ENCODE measurements around the gene COPZ1.

- TF ChIP-seq EZH2 (IDR thresholded peaks at IDR 0.05; ENCODE audit: insufficient read depth, poor library complexity, severe bottlenecking) (no peak), EZH2phosphoT487 (IDR thresholded peaks at IDR 0.05; ENCODE audit: insufficient read depth, low read depth) (no peak)
These were observed 16.7 kb downstream of the COPZ1 start for GRCh38 chr12:54341378-54342300.

All from GM23248 (cell line).